Heart left ventricle (tissue), 16 donors: ENCODE measurements around the gene COQ8A. TPM values are rescaled to one million over a fixed set of nuclear protein-coding genes. Genes with fewer than 3 reads are reported as not detected.

Source experiments
- ATAC-seq, 4 donors: fragments of 200-7000 bp; cut with Tn5 transposase; one replicate each; pipeline ENCODE4 v1.9.1; 2020 to 2022; ENCODE audit warnings: moderate library complexity in 4 of 4, mild to moderate bottlenecking in 3 of 4, moderate number of reproducible peaks in 1 of 4
- DNase-seq, 5 donors: peaks; one replicate each; pipeline ENCODE4 v3.0.0-alpha.2; 2020
- H3K27ac ChIP-seq, 12 donors: fragments of 200-600 bp; sonication (generic) in 4 of 12; one replicate each; pipeline versions ENCODE4 v1.5.0 to v1.8.0; 2016 to 2022; ENCODE audit warnings: mild to moderate bottlenecking in 2 of 12
- H3K27me3 ChIP-seq, 9 donors: fragments of 200-600 bp; sonication (generic) in 2 of 9; one replicate each; pipeline versions ENCODE4 v1.5.1 to v1.8.0; 2016 to 2022; ENCODE audit warnings: mild to moderate bottlenecking in 3 of 9
- H3K36me3 ChIP-seq, 9 donors: fragments of 200-600 bp; sonication (generic) in 2 of 9; one replicate each; pipeline versions ENCODE4 v1.5.0 to v1.8.0; 2018 to 2022; ENCODE audit warnings: mild to moderate bottlenecking in 2 of 9
- H3K4me1 ChIP-seq, 12 donors: fragments of 200-600 bp; sonication (generic) in 4 of 12; one replicate each; pipeline versions ENCODE4 v1.5.0 to v1.8.0; 2016 to 2022; ENCODE audit warnings: mild to moderate bottlenecking in 3 of 12
- H3K4me3 ChIP-seq, 12 donors: fragments of 200-600 bp; sonication (generic) in 4 of 12; one replicate each; pipeline versions ENCODE4 v1.5.0 to v1.8.0; 2017 to 2022; ENCODE audit warnings: mild to moderate bottlenecking in 9 of 12, moderate library complexity in 4 of 12
- H3K9me3 ChIP-seq, 12 donors: fragments of 200-600 bp; sonication (generic) in 4 of 12; one replicate each; pipeline versions ENCODE4 v1.5.0 to v1.8.0; 2016 to 2022; ENCODE audit warnings: mild to moderate bottlenecking in 1 of 12
- POLR2A ChIP-seq, 2 donors: fragments of 450-650 bp; IDR thresholded peaks; one replicate each; pipeline ENCODE4 v1.6.1; 2017; ENCODE audit warnings: antibody characterized with exemption in 2 of 2, mild to moderate bottlenecking in 2 of 2, moderate library complexity in 2 of 2
- WGBS, 4 donors: extraction: QIAGEN DNeasy Blood & Tissue Kit in 2 of 4; methylation state at CpG; one replicate each; pipeline versions ENCODE4 v1.1.5 to v1.1.7; 2013 to 2018; 5-methylcytosine and 5-hydroxymethylcytosine counted together
- intact Hi-C, 10 donors: fragments of 100-400 bp; cut with DNase I; formaldehyde crosslinking; loops; one replicate each; pipeline versions ENCODE4 v1.11.1 to v1.14.2; 2022
- polyA plus RNA-seq, 2 donors: library from polyadenylated mRNA; stranded (reverse); fragments of 200-250 nt; gene quantifications; one replicate each; pipeline ENCODE4 v1.2.3, GENCODE V29; 2013
- total RNA-seq, 9 donors: library from RNA; depleted of rRNA in 2 of 9; stranded (reverse); fragments of >200 nt in 2 of 9; fragmentation: NEBNext Ultra II Directional in 3 of 9; extraction: Animal tissue kit (Norgen Biotek cat#: 25700) in 3 of 9; gene quantifications; one replicate each; pipeline versions ENCODE4 v1.1.0 to v1.2.4, GENCODE V29; 2016 to 2023
- TF ChIP-seq, protein P1 (sequence below), 12 donors: fragments of 200-600 bp; sonication (generic) in 4 of 12; IDR thresholded peaks; one replicate each; pipeline versions ENCODE4 v1.5.0 to v1.8.0; 2018 to 2022; ENCODE audit warnings: antibody characterized with exemption in 12 of 12, mild to moderate bottlenecking in 5 of 12
- donor health status: ischemic (EF 13 %, LVEDD 7.1; RV severe dilation, severe dysfunction).
- donor health status: healthy with polysubstance abuse.
- donor health status: DM: no; HTN: yes; CAD: no.
- donor health status: DM: no; HTN: no; CAD: no.
- donor health status: ischemic (EF 25% LVEDD 6.9; RV normal size, moderate dysfunction).
- donor health status: ischemic (EF 25% LVEDD 5.7; RV mildly dilated, moderate dysfunction).
- donor health status: healthy.
- donor health status: DM: yes; HTN: yes; CAD: no.
- donor health status: ischemic (EF 35%, LVEDD 5.7; RV mildly dilated, moderate dysfunction).
- donor health status: nonischemic (EF 11% LVEDD 7.7; RV severe dilation, severe dysfunction).
- donor health status: DM: yes; HTN: yes; CAD: no.
- donor health status: PGD.
- donor health status: ischemic (EF 29% LVEDD 5.4; RV normal size, mild dysfunction).
- donor health status: nonischemic (EF 23%, LVEDD 6.1; RV moderate dilation, normal function).

The COQ8A gene
- total and polyA plus RNA-seq, 11 donors, result 141 to 915 (median 269) TPM

DNA sequence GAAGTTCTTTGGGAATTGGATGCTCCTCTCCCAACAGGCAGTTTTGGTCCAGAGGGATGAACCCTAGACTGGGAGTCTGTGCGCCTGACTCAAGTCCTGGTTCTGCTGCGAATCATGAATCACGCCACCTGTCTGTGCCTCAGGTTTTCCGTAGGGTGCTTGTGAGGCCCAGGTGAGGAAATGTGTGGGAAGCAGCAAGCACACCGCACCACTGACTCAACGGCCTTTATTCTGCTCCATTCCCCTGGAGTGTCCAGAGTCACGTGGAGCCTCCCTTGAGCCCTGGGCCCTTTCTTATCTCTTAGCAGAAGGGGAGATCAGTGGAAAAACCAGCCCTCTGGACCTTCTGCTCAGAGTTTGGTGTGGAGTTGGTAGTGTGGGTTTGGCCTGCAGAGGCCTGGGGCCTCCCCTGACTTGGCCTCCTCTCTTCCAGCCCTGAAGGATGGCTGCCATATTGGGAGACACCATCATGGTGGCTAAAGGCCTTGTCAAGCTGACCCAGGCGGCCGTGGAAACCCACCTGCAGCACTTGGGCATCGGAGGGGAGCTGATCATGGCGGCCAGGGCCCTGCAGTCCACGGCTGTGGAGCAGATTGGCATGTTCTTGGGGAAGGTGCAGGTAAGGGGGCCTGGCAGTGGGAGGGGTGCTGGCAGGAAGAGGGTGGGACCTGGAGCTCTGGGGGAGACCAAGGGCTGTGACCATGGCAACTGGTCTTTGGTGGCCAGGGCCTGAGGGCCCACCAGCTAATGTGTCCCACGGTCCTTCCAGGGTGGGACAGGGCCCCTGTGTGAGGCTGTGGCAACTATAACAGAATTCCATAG lies 21.1 kb downstream of the COQ8A start:
- TF ChIP-seq POLR2A (IDR thresholded peaks at IDR 0.05), result no peak
- TF ChIP-seq, protein P1, sequence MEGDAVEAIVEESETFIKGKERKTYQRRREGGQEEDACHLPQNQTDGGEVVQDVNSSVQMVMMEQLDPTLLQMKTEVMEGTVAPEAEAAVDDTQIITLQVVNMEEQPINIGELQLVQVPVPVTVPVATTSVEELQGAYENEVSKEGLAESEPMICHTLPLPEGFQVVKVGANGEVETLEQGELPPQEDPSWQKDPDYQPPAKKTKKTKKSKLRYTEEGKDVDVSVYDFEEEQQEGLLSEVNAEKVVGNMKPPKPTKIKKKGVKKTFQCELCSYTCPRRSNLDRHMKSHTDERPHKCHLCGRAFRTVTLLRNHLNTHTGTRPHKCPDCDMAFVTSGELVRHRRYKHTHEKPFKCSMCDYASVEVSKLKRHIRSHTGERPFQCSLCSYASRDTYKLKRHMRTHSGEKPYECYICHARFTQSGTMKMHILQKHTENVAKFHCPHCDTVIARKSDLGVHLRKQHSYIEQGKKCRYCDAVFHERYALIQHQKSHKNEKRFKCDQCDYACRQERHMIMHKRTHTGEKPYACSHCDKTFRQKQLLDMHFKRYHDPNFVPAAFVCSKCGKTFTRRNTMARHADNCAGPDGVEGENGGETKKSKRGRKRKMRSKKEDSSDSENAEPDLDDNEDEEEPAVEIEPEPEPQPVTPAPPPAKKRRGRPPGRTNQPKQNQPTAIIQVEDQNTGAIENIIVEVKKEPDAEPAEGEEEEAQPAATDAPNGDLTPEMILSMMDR (IDR thresholded peaks at IDR 0.05), result no peak
- no peaks in the 10 kb centered on the region for H3K9me3 ChIP-seq
- ATAC-seq, result no peak
- H3K4me3 ChIP-seq, result no peak overlapping the region
- DNase-seq, result peak in 1 of 5 donors; percentile 25
- H3K27me3 ChIP-seq, result no peaks in the 10 kb centered on the region
- H3K4me1 ChIP-seq, result peaks cover 0 to 77% (median 20%) of the 10 kb centered on the region in 12 donors
- peak overlapping the region in 2 of 12 donors; percentile 85 to 86 for H3K27ac ChIP-seq
- intact Hi-C loops, result no loop called here
- WGBS, 4 donors, result 93 to 97% (median 96%) methylated on average over 11 to 13 of the region's 13 CpGs
- peaks cover 0 to 28% (median 19%) of the 10 kb centered on the region in 9 donors for H3K36me3 ChIP-seq

DNA sequence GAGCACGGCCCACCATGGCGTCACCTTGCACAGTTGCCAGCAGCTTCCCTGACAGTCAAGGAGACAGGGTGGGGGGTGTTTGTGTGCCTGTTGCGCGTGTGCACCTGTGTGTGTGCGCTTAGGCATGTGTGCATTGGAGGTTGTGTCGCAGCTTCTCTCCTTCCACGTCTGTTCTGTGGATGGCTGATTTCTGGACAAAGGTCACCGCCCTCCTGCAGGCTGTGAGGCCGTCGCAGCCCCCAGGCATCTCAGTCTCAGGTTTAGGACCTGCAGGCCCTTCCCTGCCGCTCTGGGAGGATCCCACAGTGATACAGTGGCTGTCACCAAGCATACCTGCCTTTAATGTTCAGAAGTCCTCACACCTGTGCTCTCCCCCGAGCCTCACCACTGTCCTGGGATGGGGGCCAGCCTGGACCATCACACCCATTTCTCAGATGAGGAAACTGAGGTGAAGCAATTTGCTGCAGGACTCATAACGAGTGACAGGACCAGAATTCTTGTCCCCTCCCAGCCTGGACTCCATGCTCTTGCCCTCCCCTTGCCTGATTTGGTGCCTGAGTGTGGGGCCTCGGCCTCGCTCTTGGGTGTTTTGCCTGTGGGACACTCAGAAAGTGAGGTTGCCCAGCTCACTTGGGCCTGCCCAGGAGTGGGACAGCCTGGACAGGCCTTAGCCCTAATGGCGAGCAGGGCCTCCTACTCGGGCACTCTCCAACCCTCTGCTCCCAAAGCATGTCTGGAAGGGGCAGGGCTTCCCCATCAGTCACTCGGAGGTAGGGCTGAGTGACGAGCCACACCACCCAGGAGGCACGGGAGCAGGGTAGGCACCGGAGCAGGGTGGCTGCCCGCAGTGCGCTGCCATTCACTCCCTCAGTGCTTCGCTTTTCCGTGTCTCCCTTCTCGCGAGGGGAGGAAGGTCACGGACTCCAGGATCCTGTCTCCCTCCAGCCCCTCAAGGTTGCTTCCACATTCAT lies 22.6 kb downstream of the COQ8A start:
- Histone ChIP-seq H3K4me1 (peaks cover 0 to 92% (median 24%) of the 10 kb centered on the region in 12 donors), H3K4me3 (no peak overlapping the region), H3K27ac (peak overlapping the region in 11 of 12 donors; percentile 31 to 88 (median 73)), H3K9me3 (no peaks in the 10 kb centered on the region), H3K36me3 (peaks cover 0 to 39% (median 28%) of the 10 kb centered on the region in 9 donors), H3K27me3 (no peaks in the 10 kb centered on the region)
- ATAC-seq, result no peak
- 83 to 90% (median 87%) methylated on average over 21 to 28 of the region's 28 CpGs for WGBS, 4 donors
- intact Hi-C loops, result no loop called here
- DNase-seq, result peak in 1 of 5 donors; percentile 22
- TF ChIP-seq, protein P1 (IDR thresholded peaks at IDR 0.05), result no peak
- no peak for TF ChIP-seq POLR2A (IDR thresholded peaks at IDR 0.05)

DNA sequence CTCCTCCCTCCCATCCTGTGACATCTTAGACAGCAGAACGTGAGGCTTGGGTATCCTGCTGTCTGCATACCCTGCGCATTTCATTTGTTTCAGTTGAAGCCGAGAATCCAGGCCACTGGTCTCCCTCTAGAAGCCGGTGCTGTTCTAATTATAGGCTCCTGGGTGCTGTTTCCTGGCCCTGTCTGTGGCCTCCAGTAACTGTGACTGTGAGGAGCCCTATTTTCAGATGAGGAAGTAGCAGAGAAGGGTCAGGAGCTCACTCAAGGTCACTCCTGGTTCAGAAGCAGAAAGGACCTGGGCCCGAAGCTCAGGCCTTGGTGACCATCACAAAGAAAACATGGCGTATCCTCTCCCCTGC lies 24.0 kb downstream of the COQ8A start:
- ATAC-seq, result peak; percentile 38 to 78 (median 70)
- Histone ChIP-seq H3K36me3 (peaks cover 0 to 39% (median 28%) of the 10 kb centered on the region in 9 donors), H3K4me1 (peaks cover 0 to 90% (median 24%) of the 10 kb centered on the region in 12 donors), H3K27me3 (no peaks in the 10 kb centered on the region), H3K4me3 (no peak overlapping the region), H3K9me3 (no peaks in the 10 kb centered on the region), H3K27ac (peak overlapping the region; percentile 32 to 88 (median 72))
- WGBS, 4 donors, result 41 to 49% (median 47%) methylated on average over 6 of the region's 6 CpGs
- DNase-seq, result peak in 1 of 5 donors; percentile 59
- TF ChIP-seq POLR2A (IDR thresholded peaks at IDR 0.05), result no peak
- TF ChIP-seq, protein P1 (IDR thresholded peaks at IDR 0.05), result no peak
- intact Hi-C loops, result no loop called here
